ENCODE data around the gene SMAD2. TPM values are rescaled to one million over a fixed set of nuclear protein-coding genes. Genes with fewer than 3 reads are reported as not detected.

The SMAD2 gene
- total and polyA plus RNA-seq, 9 of the 15 experiments (the other 6 are each of a cell fraction or from before 2014, with no cell fraction given), result 9.2 to 49.6 (median 33.7) TPM

DNA sequence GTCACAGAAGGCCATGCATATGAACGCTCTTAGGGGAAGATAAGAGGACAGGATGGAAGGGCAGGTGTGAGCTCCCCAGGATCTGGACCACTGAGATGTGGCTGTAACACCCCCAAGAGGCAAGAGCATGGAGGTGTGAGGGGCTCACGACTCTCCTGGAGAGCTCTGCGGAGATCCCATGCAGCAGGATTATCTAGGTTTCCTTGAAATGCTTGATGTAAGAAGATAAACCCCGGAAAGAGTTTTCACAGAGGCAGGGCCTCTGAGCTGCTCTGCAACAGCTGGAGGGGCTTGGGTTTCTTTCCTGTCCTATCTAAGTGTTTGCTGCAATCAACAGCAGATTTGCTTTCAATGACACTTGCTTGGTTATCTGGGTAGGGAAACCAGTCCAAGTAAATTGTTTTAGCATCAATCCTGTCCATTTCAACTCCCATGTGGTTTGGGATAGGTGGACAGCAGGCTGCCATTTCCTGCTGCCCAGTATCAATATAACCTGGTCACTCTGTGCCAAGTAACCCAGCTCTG, 138.9 kb downstream of the SMAD2 start:
- no TSS peak for BruUV-seq (replicated peaks)
- Histone ChIP-seq H3K27me3 (ENCODE audit: control insufficient read depth in 2 of 2, insufficient read depth in 2 of 2, low read length in 2 of 2) (peaks cover 0 to 14% of the 10 kb centered on the region in 2 experiments; a peak in 3 of 5 replicates), H3K79me2 (ENCODE audit: control insufficient read depth, insufficient read depth, low read length) (no peaks in the 10 kb centered on the region), H3K9me1 (ENCODE audit: control insufficient read depth, insufficient read depth, low read length) (no peaks in the 10 kb centered on the region), H3K36me3 (ENCODE audit: control insufficient read depth, insufficient read depth, low read length) (no peaks in the 10 kb centered on the region), H3K4me3 (no peak overlapping the region), H3K9me3 (replicated peaks; ENCODE audit: control insufficient read depth, insufficient read depth, low read depth, low read length) (no peaks in the 10 kb centered on the region), H3K27ac (ENCODE audit: extremely low read depth, low read depth, low read length) (no peak overlapping the region), H3K9ac (ENCODE audit: insufficient read depth in 1 of 2, low read depth in 2 of 2, low read length in 2 of 2) (no peak overlapping the region), H3K4me2 (ENCODE audit: insufficient read depth, low read length) (no peak overlapping the region), H2AFZ (ENCODE audit: low read depth, low read length) (no peak overlapping the region), H3K4me1 (replicated peaks in 1 of 2; ENCODE audit: control insufficient read depth in 2 of 2, insufficient read depth in 2 of 2, low read length in 2 of 2) (no peaks in the 10 kb centered on the region), H4K20me1 (replicated peaks; ENCODE audit: control insufficient read depth, insufficient read depth, low read length) (no peaks in the 10 kb centered on the region)
- no peak for FAIRE-seq
- CTCF ChIA-PET (ENCODE audit: low intra/inter-chr PET ratio), result no interaction called here
- POLR2A ChIA-PET, result interaction anchor here (0.8 kb wide), 1 partner anchor 15 kb away, joined by 3 read pairs; no protein-coding TSS in a partner anchor
- TF ChIP-seq, protein P1, sequence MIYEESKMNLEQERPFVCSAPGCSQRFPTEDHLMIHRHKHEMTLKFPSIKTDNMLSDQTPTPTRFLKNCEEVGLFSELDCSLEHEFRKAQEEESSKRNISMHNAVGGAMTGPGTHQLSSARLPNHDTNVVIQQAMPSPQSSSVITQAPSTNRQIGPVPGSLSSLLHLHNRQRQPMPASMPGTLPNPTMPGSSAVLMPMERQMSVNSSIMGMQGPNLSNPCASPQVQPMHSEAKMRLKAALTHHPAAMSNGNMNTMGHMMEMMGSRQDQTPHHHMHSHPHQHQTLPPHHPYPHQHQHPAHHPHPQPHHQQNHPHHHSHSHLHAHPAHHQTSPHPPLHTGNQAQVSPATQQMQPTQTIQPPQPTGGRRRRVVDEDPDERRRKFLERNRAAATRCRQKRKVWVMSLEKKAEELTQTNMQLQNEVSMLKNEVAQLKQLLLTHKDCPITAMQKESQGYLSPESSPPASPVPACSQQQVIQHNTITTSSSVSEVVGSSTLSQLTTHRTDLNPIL (CRISPR knock-in tag; IDR thresholded peaks at IDR 0.05), result no peak
- TF ChIP-seq ZNF507 (tag; conservative IDR thresholded peaks at IDR 0.05) (no peak), SRSF9 (IDR thresholded peaks at IDR 0.05; ENCODE audit: borderline replicate concordance, low read depth, low read length) (no peak)
- DNase-seq (ENCODE audit: extremely low read depth in 1 of 4, low spot score in 3 of 4), result no peak
- 2% methylated on average over 4 of the region's 4 CpGs for WGBS (ENCODE audit: insufficient coverage, low coverage, missing lambda C conversion rate)
- no peak for ATAC-seq
- intact Hi-C loops (cut with micrococcal nuclease) (no loop called here), in situ Hi-C loops (cut with MboI) (loop anchor here (5.0 kb wide), 1 partner anchor 231 kb away; no protein-coding TSS in a partner anchor)

- Histone ChIP-seq H3K27me3 (ENCODE audit: control insufficient read depth in 2 of 2, insufficient read depth in 2 of 2, low read length in 2 of 2) (peaks cover 0 to 14% of the 10 kb centered on the region in 2 experiments; a peak in 3 of 5 replicates), H3K9me3 (replicated peaks; ENCODE audit: control insufficient read depth, insufficient read depth, low read depth, low read length) (no peaks in the 10 kb centered on the region), H4K20me1 (replicated peaks; ENCODE audit: control insufficient read depth, insufficient read depth, low read length) (no peaks in the 10 kb centered on the region), H2AFZ (ENCODE audit: low read depth, low read length) (no peak overlapping the region), H3K27ac (ENCODE audit: extremely low read depth, low read depth, low read length) (no peak overlapping the region), H3K79me2 (ENCODE audit: control insufficient read depth, insufficient read depth, low read length) (no peaks in the 10 kb centered on the region), H3K4me1 (replicated peaks in 1 of 2; ENCODE audit: control insufficient read depth in 2 of 2, insufficient read depth in 2 of 2, low read length in 2 of 2) (no peaks in the 10 kb centered on the region), H3K9me1 (ENCODE audit: control insufficient read depth, insufficient read depth, low read length) (no peaks in the 10 kb centered on the region), H3K4me3 (no peak overlapping the region), H3K9ac (ENCODE audit: insufficient read depth in 1 of 2, low read depth in 2 of 2, low read length in 2 of 2) (no peak overlapping the region), H3K4me2 (ENCODE audit: insufficient read depth, low read length) (no peak overlapping the region), H3K36me3 (ENCODE audit: control insufficient read depth, insufficient read depth, low read length) (no peaks in the 10 kb centered on the region)
- in situ Hi-C loops (cut with MboI), result loop anchor here (5.0 kb wide), 1 partner anchor 232 kb away; no protein-coding TSS in a partner anchor
- intact Hi-C loops (cut with micrococcal nuclease), result no loop called here
- ChIA-PET POLR2A (interaction anchor here (0.6 kb wide), 1 partner anchor 65 kb away, joined by 4 read pairs; no protein-coding TSS in a partner anchor), CTCF (ENCODE audit: low intra/inter-chr PET ratio) (no interaction called here)
- DNase-seq (ENCODE audit: extremely low read depth in 1 of 4, low spot score in 3 of 4), result no peak
- no TSS peak for BruUV-seq (replicated peaks)
- ATAC-seq, result no peak
- 4% methylated on average over 2 of the region's 2 CpGs for WGBS (ENCODE audit: insufficient coverage, low coverage, missing lambda C conversion rate)
- FAIRE-seq, result no peak
- TF ChIP-seq, protein P2, sequence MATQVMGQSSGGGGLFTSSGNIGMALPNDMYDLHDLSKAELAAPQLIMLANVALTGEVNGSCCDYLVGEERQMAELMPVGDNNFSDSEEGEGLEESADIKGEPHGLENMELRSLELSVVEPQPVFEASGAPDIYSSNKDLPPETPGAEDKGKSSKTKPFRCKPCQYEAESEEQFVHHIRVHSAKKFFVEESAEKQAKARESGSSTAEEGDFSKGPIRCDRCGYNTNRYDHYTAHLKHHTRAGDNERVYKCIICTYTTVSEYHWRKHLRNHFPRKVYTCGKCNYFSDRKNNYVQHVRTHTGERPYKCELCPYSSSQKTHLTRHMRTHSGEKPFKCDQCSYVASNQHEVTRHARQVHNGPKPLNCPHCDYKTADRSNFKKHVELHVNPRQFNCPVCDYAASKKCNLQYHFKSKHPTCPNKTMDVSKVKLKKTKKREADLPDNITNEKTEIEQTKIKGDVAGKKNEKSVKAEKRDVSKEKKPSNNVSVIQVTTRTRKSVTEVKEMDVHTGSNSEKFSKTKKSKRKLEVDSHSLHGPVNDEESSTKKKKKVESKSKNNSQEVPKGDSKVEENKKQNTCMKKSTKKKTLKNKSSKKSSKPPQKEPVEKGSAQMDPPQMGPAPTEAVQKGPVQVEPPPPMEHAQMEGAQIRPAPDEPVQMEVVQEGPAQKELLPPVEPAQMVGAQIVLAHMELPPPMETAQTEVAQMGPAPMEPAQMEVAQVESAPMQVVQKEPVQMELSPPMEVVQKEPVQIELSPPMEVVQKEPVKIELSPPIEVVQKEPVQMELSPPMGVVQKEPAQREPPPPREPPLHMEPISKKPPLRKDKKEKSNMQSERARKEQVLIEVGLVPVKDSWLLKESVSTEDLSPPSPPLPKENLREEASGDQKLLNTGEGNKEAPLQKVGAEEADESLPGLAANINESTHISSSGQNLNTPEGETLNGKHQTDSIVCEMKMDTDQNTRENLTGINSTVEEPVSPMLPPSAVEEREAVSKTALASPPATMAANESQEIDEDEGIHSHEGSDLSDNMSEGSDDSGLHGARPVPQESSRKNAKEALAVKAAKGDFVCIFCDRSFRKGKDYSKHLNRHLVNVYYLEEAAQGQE (IDR thresholded peaks at IDR 0.05; ENCODE audit: borderline replicate concordance), result no peak
- TF ChIP-seq, protein P2 (CRISPR knock-in tag; IDR thresholded peaks at IDR 0.05; ENCODE audit: low read depth), result no peak
These were observed 140.4 kb downstream of the SMAD2 start for GRCh38 chr18:47790036-47790435.
